ENCODE measurements around the gene ICOS.
"Not testable (repeated sequence)": the region's sequence is repeated elsewhere in the genome, so short reads cannot be mapped to it uniquely, and the experiment has no call there.

Gene ICOS

DNA sequence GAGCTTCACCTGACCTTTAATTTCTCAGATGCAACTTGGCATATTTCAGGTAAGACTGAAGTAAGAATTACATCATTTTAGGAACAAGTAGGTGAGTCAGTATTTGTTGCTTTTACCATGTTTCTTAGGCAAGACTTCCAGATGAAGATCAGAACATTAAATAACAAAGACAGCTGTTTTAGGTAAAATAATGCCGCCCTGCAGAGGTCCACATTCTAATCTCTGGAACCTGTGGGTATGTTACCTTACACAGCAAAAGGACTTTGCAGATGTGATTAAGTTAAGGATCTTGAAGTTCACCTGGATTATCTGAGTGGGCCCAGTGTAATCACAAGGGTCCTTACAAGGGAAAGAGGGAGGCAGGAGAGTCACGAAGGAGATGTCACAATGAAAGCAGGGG, 39.3 kb downstream of the ICOS start:
- in situ Hi-C loops (cut with HindIII; ENCODE audit: low sequenced_read_pairs) = no loop called here
- DNase-seq (ENCODE audit: low read depth) = no peak
- TF ChIP-seq, protein P1, sequence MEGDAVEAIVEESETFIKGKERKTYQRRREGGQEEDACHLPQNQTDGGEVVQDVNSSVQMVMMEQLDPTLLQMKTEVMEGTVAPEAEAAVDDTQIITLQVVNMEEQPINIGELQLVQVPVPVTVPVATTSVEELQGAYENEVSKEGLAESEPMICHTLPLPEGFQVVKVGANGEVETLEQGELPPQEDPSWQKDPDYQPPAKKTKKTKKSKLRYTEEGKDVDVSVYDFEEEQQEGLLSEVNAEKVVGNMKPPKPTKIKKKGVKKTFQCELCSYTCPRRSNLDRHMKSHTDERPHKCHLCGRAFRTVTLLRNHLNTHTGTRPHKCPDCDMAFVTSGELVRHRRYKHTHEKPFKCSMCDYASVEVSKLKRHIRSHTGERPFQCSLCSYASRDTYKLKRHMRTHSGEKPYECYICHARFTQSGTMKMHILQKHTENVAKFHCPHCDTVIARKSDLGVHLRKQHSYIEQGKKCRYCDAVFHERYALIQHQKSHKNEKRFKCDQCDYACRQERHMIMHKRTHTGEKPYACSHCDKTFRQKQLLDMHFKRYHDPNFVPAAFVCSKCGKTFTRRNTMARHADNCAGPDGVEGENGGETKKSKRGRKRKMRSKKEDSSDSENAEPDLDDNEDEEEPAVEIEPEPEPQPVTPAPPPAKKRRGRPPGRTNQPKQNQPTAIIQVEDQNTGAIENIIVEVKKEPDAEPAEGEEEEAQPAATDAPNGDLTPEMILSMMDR (IDR thresholded peaks at IDR 0.05; ENCODE audit: low read depth, low read length, missing control alignments) = no peak
- no peak overlapping the region for H3K4me3 ChIP-seq (ENCODE audit: low read depth, low read length)

DNA sequence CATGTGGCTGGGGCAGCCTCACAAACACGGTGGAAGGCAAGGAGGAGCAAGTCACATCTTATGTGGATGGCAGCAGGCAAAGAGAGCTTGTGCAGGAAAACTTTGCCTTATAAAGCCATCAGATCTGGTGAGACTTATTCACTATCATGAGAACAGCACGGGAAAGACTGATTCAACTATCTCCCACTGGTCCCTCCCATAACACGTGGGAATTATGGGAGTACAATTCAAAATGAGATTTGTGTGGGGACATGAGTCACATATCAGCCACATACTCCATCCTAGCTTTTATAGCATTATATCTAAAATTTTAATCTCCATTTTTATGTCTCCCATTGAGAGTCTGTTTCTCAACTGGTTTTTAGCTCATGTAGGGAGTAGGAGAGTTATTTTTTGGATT, 45.7 kb downstream of the ICOS start:
- TF ChIP-seq, protein P1 (IDR thresholded peaks at IDR 0.05; ENCODE audit: low read depth, low read length, missing control alignments) = no peak
- no peak for DNase-seq (ENCODE audit: low read depth)
- no peak overlapping the region for H3K4me3 ChIP-seq (ENCODE audit: low read depth, low read length)
- in situ Hi-C loops (cut with HindIII; ENCODE audit: low sequenced_read_pairs) = no loop called here

DNA sequence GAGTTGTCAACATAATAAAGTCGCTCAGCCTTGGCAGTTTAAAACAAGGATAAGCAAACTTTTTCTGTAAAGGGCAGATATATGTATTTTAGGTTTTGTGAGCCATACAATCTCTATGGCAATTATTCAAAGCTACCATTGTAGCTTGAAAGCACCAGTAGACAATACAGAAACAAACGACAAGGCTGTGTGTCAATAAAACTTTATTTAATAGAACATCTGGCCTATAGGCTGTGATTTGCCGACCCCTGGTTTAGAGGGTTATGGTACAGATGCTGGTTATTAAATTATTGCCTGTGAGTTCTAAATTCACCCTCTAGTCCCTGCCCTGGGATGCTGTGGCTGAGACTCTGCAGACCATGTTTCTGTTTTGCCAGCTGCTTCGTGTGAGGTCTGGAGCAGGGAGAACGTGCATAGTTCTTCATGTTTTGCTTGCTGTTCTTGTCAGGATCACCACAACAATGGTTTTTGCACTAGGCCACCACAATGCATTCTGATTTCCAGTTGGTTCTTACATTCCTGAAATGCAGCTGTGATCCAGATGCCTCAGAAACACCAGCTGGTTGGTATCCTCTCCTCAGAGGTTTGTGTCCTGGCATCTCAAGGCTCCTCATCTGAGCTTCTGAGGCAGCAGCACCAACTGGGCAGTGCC, 46.6 kb downstream of the ICOS start:
- in situ Hi-C loops (cut with HindIII; ENCODE audit: low sequenced_read_pairs) = no loop called here
- DNase-seq (ENCODE audit: low read depth) = no peak
- H3K4me3 ChIP-seq (ENCODE audit: low read depth, low read length) = no peak overlapping the region
- TF ChIP-seq, protein P1 (IDR thresholded peaks at IDR 0.05; ENCODE audit: low read depth, low read length, missing control alignments) = no peak

DNA sequence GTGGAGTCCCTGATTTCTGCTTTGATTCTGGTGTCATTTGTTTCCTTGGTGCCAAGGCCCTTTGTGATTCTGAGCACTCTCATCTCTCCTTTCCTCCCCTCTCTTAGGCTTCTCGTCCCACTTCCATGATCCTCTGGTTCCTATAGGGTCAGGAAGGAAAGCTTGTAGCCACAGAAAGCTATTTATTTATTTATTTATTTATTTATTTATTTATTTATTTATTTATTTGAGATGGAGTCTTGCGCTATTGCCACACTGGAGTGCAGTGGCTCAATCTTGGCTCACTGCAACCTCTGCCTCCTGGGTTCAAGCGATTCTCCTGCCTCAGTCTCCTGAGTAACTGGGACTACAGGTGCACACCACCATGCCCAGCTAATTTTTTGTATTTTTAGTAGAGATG, 49.4 kb downstream of the ICOS start:
- H3K4me3 ChIP-seq (ENCODE audit: low read depth, low read length); in situ Hi-C loops (cut with HindIII; ENCODE audit: low sequenced_read_pairs); DNase-seq (ENCODE audit: low read depth): not testable (repeated sequence)

DNA sequence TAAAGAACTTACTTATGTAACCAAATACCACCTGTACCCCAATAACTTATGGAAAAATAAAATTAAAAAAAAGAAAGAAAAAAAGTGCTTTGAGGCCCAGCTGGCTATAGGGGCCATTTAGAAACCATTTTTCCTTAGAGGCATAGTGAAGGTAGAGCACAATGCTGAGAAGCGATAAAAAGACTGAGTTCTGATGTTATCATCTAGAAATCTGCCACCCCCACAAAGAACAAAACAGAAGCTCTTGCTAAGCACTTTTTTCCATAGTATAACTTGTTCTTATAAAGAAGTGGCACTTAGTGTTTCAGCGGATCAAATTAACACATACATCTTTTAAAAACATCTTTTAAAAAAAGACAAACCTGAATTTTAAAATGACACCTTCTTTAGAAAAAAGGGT, 51.4 kb downstream of the ICOS start:
- in situ Hi-C loops (cut with HindIII; ENCODE audit: low sequenced_read_pairs) = no loop called here
- TF ChIP-seq, protein P1 (IDR thresholded peaks at IDR 0.05; ENCODE audit: low read depth, low read length, missing control alignments) = no peak
- H3K4me3 ChIP-seq (ENCODE audit: low read depth, low read length) = no peak overlapping the region
- no peak for DNase-seq (ENCODE audit: low read depth)

DNA sequence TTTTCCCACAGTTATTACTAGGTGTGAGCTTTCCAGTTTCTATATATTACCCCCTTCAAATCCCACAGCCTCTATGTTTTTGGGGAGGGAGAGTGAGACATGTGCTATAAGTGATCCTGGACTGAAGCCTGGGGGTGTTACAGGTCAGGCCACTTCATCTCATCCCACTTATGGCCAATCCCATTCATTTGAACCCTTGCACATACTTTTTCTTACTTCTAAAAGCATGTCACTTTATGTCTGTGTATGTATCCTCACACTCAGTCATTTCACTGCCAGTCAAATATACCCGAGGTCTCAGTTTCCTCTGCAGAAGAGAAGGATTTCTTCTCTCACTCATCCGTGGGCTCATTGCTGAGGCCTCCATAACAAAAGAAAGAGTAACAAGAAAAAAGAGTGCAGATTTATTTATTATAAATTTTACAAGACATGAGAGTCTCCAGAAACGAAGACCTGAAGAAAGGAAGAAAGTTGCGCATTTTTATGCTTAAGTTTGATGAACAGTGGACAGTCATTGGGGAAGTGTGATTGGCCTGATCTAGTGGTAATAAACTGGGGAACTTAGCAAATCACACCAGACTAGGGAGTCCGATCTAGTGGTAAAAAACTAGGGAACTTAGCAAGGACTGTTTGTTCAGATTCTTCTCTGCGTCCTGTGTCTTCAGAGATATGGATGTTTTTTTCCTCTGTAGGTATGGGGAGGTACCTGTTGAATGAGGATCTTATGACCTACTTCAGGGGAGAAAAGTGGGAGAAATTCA, 52.1 kb downstream of the ICOS start:
- H3K4me3 ChIP-seq (ENCODE audit: low read depth, low read length) = no peak overlapping the region
- no peak for DNase-seq (ENCODE audit: low read depth)
- TF ChIP-seq, protein P1 (IDR thresholded peaks at IDR 0.05; ENCODE audit: low read depth, low read length, missing control alignments) = no peak
- in situ Hi-C loops (cut with HindIII; ENCODE audit: low sequenced_read_pairs) = no loop called here

DNA sequence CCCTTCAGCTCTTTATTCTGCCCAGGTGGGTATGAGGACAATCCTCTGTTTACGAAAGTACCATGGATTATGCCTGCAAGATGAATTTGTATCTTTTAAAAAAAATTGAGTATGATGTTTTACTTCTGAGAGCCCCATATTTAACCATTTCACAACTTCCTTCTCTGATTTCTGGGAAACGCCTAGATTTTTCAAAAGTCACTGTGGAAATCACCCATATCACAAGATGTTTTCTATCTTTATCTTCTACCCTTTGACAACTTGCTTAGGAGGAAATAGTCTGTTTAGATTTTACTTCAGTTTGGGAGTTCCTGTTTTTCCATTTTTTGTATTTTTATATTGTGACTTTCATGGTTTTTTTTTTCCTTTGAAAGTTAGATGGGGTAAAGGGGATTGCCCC, 53.0 kb downstream of the ICOS start:
- no peak overlapping the region for H3K4me3 ChIP-seq (ENCODE audit: low read depth, low read length)
- no peak for DNase-seq (ENCODE audit: low read depth)
- TF ChIP-seq, protein P1 (IDR thresholded peaks at IDR 0.05; ENCODE audit: low read depth, low read length, missing control alignments) = no peak
- in situ Hi-C loops (cut with HindIII; ENCODE audit: low sequenced_read_pairs) = no loop called here

All from astrocyte of the cerebellum (primary cell).